ENCODE measurements around the gene LRG1. TPM values are rescaled to one million over a fixed set of nuclear protein-coding genes. Genes with fewer than 3 reads are reported as not detected.

The LRG1 gene
- total RNA-seq, 2 experiments from 2014 or later = 0.32 to 0.35 TPM

DNA sequence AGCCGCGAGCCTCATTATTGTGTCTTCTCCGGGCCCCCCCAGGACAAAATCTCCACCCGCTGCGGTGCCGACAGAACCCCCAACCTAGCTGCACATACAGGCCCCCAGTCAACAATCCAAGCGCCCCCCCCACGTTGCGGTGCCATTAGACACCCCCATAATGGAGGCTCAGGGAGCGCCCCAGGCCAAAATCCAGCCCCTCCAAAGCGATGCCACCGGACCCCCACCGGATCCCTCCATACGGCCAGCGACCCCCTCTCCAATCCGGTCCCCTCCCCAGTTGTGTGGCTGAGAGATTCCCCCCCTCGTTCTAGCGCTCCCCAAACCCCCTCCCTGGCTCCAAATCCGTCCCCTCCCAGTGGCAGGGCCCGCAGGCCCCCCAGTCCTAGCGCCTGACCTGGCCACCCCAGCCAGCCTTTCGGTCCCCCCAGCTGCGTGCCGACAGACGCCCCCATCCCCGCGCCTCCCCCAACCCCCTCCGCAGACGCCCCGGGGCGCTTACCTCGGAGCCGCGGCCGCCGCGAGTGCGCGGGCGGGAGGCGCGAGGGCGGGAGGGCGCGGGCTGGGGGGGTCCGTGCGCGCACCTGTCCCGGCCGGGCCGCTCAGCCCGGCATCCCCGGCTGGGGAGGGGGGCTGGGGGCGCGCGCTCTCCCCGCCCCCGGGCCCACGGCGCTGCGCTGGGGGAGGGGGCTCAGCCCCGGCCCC, 41.3 kb upstream of the LRG1 start:
- Mint-ChIP-seq H3K4me1 (peaks cover 5% of the 10 kb centered on the region), H3K4me3 (no peak overlapping the region), H3K27me3 (peaks cover 55% of the 10 kb centered on the region), H3K27ac (no peak overlapping the region), H3K9me3 (ENCODE audit: low read depth) (no peaks in the 10 kb centered on the region), H3K36me3 (no peaks in the 10 kb centered on the region)
- CTCF ChIA-PET = interaction anchor here (1.4 to 1.5 kb wide), 2 partner anchors 12 to 56 kb away, joined by 5 to 6 read pairs; no protein-coding TSS in a partner anchor
- no peak for DNase-seq
- ATAC-seq = no peak

DNA sequence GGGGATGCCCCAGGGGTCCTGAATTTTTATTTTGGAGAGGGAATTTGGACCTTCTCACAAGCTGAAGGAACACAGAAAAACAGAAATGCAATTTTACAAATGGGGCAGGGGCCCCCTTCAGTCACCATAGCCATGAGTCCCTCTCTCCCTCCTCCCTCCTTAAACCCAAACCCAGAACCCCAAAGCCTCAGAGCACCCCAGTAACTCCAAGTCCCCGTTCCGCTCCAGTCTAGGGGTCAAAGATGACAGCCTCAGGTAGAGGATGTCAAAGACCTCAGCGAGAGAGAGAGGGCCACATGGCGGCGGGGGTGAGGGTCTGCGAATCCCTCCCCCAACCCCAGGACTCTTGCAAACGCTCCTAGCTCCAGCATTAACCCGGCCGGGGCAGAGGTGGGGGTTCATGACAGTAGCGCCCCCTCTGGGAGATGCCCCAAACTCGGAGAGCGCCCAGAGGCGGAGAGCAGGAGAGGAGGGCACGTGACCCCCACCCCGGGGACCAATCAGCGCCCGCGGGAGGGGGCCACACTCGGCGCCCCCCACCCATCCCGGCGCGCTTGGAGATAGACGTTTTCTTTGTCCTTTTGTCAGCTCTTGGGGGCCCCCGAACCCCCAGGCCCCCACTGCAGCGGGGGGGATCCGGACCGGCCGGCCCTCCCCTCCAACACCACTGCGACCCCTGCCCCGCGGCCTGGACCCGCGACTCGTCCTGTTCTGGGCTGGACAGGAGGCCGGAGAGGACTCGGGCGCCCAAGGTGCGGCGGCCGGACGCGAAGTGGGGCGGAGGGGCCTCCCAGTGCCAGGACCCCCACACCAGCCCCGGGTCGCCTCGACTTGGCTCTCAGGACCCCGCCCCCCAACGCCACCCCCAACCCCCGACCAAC, 40.4 kb upstream of the LRG1 start:
- Mint-ChIP-seq H3K36me3 (no peaks in the 10 kb centered on the region), H3K4me3 (no peak overlapping the region), H3K27me3 (peaks cover 53% of the 10 kb centered on the region), H3K9me3 (ENCODE audit: low read depth) (no peaks in the 10 kb centered on the region), H3K4me1 (peaks cover 5% of the 10 kb centered on the region), H3K27ac (no peak overlapping the region)
- ATAC-seq (no peak), DNase-seq (no peak)
- CTCF ChIA-PET = interaction anchor here (1.4 to 1.5 kb wide), 2 partner anchors 12 to 57 kb away, joined by 5 to 6 read pairs; no protein-coding TSS in a partner anchor

GRCh38 chr19:4579389-4579788, 39.6 kb upstream of the LRG1 start:
- CTCF ChIA-PET = interaction anchor here (1.4 to 1.5 kb wide), 2 partner anchors 13 to 58 kb away, joined by 5 to 6 read pairs; no protein-coding TSS in a partner anchor
- no peaks in the 10 kb centered on the region for H3K9me3 Mint-ChIP-seq (ENCODE audit: low read depth)
- H3K27ac Mint-ChIP-seq = no peak overlapping the region
- H3K27me3 Mint-ChIP-seq = peaks cover 55% of the 10 kb centered on the region
- no peak for ATAC-seq
- DNase-seq = no peak
- no peaks in the 10 kb centered on the region for H3K36me3 Mint-ChIP-seq
- H3K4me1 Mint-ChIP-seq = peaks cover 5% of the 10 kb centered on the region
- H3K4me3 Mint-ChIP-seq = no peak overlapping the region

DNA sequence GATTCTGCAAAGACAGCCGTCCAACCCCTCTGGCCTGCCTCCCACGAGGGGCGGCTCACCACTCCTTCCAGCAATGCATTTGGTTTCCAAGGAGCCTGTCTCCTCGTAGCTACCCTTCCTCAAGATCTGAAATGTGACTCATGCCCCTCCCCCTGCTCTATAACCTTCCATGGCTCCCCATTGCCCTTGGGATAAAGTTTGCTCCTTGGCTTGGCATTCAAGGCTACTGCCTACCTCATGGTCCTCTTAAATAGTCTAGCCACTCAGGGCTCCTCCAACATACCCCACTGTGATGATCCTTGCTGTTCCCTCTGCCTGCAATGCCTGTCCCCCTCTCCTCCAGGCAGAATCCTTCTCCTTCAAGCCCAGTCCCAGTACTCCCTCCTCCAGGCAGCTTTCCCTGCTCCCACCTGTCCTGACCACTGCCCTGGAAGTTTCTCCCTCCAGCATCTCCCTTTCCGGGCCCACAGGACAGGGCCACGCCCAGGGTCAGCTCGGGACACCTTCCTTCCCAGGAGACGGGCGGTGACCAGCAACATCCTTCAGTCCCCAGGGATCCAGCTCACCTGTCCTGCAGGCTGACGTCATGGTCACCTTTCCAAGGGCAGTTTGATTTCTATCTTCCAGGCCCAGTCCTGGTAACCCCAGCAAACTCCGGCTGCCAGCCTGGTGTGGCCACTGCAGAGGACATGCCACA, 38.9 kb upstream of the LRG1 start:
- H3K4me1 Mint-ChIP-seq = peaks cover 5% of the 10 kb centered on the region
- H3K9me3 Mint-ChIP-seq (ENCODE audit: low read depth) = no peaks in the 10 kb centered on the region
- H3K27ac Mint-ChIP-seq = no peak overlapping the region
- no peaks in the 10 kb centered on the region for H3K36me3 Mint-ChIP-seq
- peaks cover 54% of the 10 kb centered on the region for H3K27me3 Mint-ChIP-seq
- CTCF ChIA-PET = interaction anchor here (0.5 to 3.6 kb wide), 3 partner anchors 56 to 578 kb away, joined by 3 to 52 read pairs (median 3); no protein-coding TSS in a partner anchor
- no peak overlapping the region for H3K4me3 Mint-ChIP-seq
- DNase-seq = no peak
- ATAC-seq = no peak

DNA sequence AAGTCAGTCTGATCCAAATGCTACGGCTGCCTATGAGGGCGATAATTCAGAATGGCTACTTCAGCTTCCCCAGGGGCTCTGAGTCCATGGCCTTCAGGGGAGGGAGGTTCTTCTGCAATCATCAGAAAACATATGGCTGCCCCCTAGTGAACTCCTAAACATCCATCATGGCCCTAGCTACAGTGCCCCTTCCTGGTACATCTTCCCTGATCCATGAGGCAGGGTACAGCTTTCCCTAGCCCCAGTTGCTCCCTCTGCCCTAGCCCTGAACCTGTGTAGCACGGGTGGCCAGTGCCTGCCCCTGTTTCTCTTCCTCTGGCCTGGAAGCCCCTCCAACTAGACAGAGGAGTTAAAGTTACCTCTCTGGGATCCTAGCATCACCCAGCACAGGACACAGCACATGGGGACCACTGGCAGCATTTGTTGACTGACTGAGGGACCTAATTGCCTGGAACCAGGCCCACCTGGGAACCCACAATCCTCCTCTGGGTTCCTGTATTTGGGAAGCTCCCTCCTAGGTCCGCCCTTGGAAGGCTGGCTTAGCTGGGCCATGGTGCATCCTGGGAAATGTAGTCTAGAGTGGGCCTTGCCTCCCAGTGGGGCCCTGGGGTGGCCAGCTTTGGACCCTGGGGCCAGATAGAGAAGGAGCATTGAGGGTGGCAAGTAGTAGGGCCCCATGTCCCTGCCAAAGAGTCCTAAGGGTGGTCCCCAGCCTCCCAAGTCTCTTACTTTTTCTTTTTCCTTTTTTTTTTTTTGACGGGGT, 37.4 kb upstream of the LRG1 start:
- peaks cover 2% of the 10 kb centered on the region for H3K4me1 Mint-ChIP-seq
- H3K36me3 Mint-ChIP-seq = no peaks in the 10 kb centered on the region
- DNase-seq = no peak
- no peak for ATAC-seq
- H3K27me3 Mint-ChIP-seq = peaks cover 42% of the 10 kb centered on the region
- H3K9me3 Mint-ChIP-seq (ENCODE audit: low read depth) = no peaks in the 10 kb centered on the region
- CTCF ChIA-PET = interaction anchor here (1.0 to 3.6 kb wide), 9 partner anchors 8 to 214 kb away, joined by 3 to 52 read pairs (median 7); partner anchors contain the start of genes FEM1A and TNFAIP8L1
- no peak overlapping the region for H3K4me3 Mint-ChIP-seq
- H3K27ac Mint-ChIP-seq = no peak overlapping the region

DNA sequence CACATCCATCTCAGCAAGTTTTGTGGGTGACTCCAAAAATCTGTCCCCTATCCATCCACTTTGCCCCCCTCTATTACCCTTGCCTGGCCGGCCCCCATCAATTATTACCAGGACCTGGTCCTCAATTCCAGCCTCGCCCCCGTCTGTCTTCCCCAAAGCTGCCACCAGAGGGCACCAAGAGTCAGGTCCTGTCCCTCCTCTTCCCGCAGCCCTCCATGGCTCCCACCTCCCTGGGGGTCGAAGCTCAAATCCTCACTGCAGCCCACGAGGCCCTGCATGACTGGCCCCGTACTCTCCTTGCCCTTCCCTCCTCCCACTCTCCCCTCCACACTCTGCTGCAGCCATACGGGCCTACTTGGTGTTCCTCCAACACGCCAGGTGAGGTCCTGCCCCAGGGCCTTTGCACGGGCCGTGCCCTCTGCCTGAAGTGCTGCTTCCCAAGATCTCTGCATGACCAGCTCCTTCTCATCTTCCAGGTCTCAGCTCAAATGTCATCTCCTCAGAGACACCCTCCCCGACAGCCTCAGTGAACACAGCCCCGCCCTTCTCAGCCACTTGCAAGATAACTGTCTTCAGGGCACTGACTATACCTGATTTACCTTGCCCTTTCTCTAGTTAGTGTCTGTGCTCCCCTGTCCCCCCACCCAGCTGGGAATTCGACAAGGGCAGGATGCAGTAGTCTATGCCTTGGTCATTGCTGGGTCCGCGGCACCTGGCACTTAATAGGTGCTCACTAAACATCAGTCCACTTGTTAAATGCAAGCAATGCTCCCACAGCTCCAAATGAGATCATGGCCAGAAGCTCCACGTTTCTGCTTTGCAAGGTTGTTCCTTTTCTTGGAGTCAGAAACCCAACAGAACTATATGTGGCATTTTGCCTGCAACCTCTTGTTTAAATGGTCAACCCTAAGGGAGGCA, 36.4 kb upstream of the LRG1 start:
- Mint-ChIP-seq H3K4me1 (no peaks in the 10 kb centered on the region), H3K36me3 (no peaks in the 10 kb centered on the region), H3K4me3 (no peak overlapping the region), H3K27ac (no peak overlapping the region), H3K9me3 (ENCODE audit: low read depth) (no peaks in the 10 kb centered on the region), H3K27me3 (peaks cover 36% of the 10 kb centered on the region)
- DNase-seq (peak; percentile 79), ATAC-seq (peak; percentile 64)
- CTCF ChIA-PET = interaction anchor here (0.6 to 3.6 kb wide), 15 partner anchors 9 to 235 kb away, joined by 3 to 52 read pairs (median 4); partner anchors contain the start of genes FEM1A and TNFAIP8L1

- Mint-ChIP-seq H3K36me3 (no peaks in the 10 kb centered on the region), H3K27ac (no peak overlapping the region), H3K4me3 (no peak overlapping the region), H3K27me3 (peaks cover 36% of the 10 kb centered on the region), H3K4me1 (no peaks in the 10 kb centered on the region), H3K9me3 (ENCODE audit: low read depth) (no peaks in the 10 kb centered on the region)
- ATAC-seq = no peak
- CTCF ChIA-PET = interaction anchor here (1.1 to 3.6 kb wide), 12 partner anchors 10 to 216 kb away, joined by 3 to 52 read pairs (median 4); partner anchors contain the start of genes FEM1A and TNFAIP8L1
- DNase-seq = no peak
These were observed 35.6 kb upstream of the LRG1 start for GRCh38 chr19:4575267-4576015.

- ATAC-seq (no peak), DNase-seq (no peak)
- peaks cover 20% of the 10 kb centered on the region for H3K27me3 Mint-ChIP-seq
- H3K27ac Mint-ChIP-seq = no peak overlapping the region
- CTCF ChIA-PET = interaction anchor here (0.6 to 2.7 kb wide), 3 partner anchors 59 to 62 kb away, joined by 3 to 10 read pairs (median 4); no protein-coding TSS in a partner anchor
- no peaks in the 10 kb centered on the region for H3K9me3 Mint-ChIP-seq (ENCODE audit: low read depth)
- H3K4me1 Mint-ChIP-seq = no peaks in the 10 kb centered on the region
- H3K36me3 Mint-ChIP-seq = no peaks in the 10 kb centered on the region
- H3K4me3 Mint-ChIP-seq = no peak overlapping the region
These were observed 33.8 kb upstream of the LRG1 start for GRCh38 chr19:4573682-4574081.

DNA sequence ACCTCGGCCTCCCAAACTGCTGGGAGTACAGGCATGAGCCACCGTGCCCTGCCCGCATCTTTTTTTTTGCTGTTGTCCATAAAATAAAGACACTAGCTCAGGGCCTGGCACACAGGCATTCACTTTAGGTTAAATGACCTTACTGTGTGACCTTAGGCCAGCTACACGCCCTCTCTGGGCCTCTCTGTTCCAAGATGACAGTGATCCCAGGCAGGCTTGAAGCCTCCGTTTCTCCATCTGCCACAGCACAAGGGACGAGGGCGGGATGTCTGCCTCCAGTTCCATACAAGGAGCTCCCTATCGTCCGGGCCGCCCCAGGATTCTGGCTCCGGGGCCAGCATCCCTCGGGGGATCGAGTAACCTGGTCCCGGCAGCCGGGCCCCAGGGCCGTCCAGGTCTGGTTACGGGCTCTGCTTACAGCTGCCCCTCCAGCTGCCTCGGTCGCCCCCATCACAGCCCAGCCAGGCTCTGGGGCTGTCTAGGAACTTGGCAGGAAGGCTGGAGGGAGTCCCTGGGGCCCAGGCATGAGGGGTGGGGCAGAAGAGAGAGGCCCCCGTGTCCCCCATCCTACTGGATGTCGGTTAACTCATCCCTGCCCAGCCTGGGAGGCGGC, 31.6 kb upstream of the LRG1 start:
- Mint-ChIP-seq H3K4me1 (no peaks in the 10 kb centered on the region), H3K27ac (no peak overlapping the region), H3K4me3 (no peak overlapping the region), H3K27me3 (peaks cover 15% of the 10 kb centered on the region), H3K36me3 (no peaks in the 10 kb centered on the region), H3K9me3 (ENCODE audit: low read depth) (no peaks in the 10 kb centered on the region)
- DNase-seq (no peak), ATAC-seq (no peak)
- CTCF ChIA-PET = interaction anchor here (1.2 to 6.9 kb wide), 2 partner anchors 13 to 66 kb away, joined by 5 to 74 read pairs; no protein-coding TSS in a partner anchor

DNA sequence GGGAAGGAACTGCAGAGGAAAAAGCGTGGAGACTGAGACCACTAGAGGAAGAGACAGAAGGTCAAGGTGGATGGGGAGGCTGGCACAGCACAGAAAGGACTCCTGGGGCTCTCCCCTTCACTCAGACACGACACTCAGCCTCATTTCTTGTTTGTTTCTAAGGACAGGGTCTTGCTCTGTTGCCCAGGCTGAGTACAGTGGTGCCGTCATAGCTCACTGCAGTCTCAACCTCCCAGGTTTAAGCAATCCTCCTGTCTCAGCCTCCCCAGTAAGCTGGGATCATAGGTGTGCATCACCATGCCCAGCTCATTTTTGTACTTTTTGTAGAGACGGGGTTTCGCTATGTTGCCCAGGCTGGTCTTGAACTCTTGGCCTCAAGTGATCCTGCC, 31.1 kb upstream of the LRG1 start:
- no peaks in the 10 kb centered on the region for H3K36me3 Mint-ChIP-seq
- H3K27ac Mint-ChIP-seq = no peak overlapping the region
- no peaks in the 10 kb centered on the region for H3K9me3 Mint-ChIP-seq (ENCODE audit: low read depth)
- no peak overlapping the region for H3K4me3 Mint-ChIP-seq
- ATAC-seq = no peak
- H3K27me3 Mint-ChIP-seq = peaks cover 14% of the 10 kb centered on the region
- CTCF ChIA-PET = interaction anchor here (0.7 to 6.9 kb wide), 5 partner anchors 12 to 220 kb away, joined by 3 to 74 read pairs (median 5); partner anchors contain the start of gene FEM1A
- H3K4me1 Mint-ChIP-seq = no peaks in the 10 kb centered on the region
- no peak for DNase-seq

GRCh38 chr19:4570402-4570801, 30.6 kb upstream of the LRG1 start:
- no peak for ATAC-seq
- no peaks in the 10 kb centered on the region for H3K4me1 Mint-ChIP-seq
- H3K27me3 Mint-ChIP-seq = peaks cover 10% of the 10 kb centered on the region
- no peaks in the 10 kb centered on the region for H3K9me3 Mint-ChIP-seq (ENCODE audit: low read depth)
- H3K4me3 Mint-ChIP-seq = no peak overlapping the region
- no peak overlapping the region for H3K27ac Mint-ChIP-seq
- H3K36me3 Mint-ChIP-seq = no peaks in the 10 kb centered on the region
- CTCF ChIA-PET = interaction anchor here (0.7 to 6.9 kb wide), 5 partner anchors 12 to 221 kb away, joined by 3 to 74 read pairs (median 5); partner anchors contain the start of gene FEM1A
- DNase-seq = no peak
